HG03457 (cell line): ENCODE measurements around the gene RBBP8NL.

ENCODE experiments used
- ATAC-seq: cut with Tn5 transposase; IDR thresholded peaks from one replicate; pipeline ENCODE4 v1.9.1; 2021; ENCODE audit warnings: moderate number of reproducible peaks; ENCODE audit not compliant: unreplicated experiment

Gene RBBP8NL

DNA sequence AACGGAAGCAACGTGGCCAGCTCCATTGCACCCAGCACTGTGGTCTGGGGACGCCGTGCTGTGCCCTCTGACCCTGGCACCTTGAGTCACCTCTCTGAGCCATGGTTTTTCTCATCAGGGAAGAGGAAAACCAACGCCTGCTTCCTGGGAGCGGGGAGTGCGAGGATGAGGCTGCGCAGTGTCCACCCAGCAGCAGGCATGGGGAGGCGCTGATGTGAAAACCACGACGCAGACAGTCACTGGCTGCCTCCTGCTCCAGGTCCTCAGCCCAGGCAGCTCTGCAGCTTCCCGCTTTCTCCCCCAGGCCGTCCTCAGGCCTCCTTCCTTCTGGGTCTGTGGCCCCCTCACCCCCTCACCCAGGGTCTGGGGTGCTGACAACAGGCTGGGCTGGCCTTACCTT, 34.5 kb upstream of the RBBP8NL start:
- no peak for ATAC-seq

GRCh38 chr20:62461157-62461556, 33.8 kb upstream of the RBBP8NL start:
- ATAC-seq: no peak

DNA sequence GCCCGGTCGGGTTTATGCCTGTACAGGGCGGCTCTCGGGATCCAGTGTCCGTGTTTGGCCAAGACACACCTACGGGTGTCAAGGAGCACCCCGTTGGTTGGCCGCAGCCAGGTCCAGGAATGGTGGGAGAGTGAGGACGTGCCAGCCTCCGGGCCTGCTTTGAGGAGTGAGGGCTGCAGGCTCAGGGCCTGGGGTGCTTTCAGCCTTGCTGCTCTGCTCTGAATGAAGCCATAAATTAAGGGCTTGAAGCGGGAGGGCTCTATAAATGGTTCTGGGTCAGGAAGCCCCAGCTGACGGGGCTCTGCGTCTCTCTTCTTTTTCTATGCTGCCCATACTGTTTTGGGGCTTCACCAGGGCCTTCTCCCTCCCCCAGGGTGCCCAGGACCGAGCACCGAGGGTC, 33.3 kb upstream of the RBBP8NL start:
- ATAC-seq: no peak

DNA sequence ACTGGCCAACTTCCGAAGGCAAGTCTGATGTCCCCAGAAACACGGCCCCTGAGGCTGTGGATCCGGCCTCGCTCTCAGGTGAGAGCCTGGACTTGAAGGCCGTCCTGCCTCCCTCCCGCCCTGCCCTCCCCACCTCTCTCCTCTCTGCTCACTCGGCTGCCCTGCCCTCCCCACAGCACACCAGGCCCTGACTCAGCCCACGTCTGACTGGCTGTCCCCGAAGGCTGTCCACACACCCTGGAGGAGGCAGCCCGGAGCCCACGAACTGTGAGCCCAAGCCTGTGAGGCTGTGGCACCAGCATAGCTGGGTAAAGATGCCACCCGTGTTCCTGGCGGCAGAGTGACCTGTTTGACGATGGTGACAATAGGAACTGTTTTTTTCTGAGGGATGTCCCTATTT, 32.1 kb upstream of the RBBP8NL start:
- no peak for ATAC-seq

DNA sequence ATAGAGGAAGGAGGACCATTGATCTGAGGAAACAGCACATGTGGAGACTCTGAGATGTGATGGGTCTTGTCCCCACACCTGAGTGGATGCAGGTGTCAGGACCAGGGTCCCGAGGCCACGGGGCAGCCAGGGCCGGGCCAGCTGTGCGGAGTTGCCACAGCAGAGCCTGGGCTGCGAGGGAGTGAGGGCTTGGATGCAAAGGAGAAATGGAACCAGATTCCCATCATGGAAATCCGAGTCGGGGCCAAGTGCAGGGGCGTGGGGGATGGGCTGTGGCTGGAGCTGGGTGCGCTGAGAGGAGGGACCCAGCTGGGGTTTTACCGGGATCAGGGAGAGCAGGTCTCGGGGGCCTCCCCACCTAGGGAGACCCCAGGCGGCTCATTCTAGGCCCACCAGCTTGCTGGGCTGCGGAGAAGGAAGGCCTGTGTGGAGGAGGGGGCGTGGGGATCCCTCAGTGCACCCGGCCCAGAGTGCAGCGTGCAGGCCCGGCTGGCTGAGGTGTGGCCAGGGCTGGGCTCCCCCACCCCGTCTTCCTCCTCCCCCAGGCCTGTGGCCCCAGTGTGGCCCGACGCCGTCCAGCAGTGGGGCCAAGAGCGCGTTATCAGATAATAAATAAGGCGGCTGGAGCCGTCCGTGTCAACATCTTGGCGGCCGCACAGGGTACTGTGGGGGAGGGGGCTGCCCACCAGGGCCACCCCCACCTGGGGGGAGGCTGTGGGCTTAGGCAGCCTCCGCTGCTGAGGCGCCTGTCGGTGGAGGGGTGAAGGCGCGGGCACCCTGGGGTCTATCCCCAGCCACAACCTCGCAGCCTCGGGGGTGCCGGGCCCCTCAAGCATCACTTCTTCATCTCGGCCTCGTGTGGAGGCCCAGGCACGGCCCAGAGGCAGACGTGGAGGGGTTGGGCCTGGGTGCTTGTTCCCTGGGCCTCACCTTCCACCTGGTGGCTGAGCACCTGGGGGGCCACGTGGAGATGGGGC, 31.2 kb upstream of the RBBP8NL start:
- ATAC-seq: no peak

- ATAC-seq: no peak
These were observed 30.5 kb upstream of the RBBP8NL start for GRCh38 chr20:62457831-62458230.

DNA sequence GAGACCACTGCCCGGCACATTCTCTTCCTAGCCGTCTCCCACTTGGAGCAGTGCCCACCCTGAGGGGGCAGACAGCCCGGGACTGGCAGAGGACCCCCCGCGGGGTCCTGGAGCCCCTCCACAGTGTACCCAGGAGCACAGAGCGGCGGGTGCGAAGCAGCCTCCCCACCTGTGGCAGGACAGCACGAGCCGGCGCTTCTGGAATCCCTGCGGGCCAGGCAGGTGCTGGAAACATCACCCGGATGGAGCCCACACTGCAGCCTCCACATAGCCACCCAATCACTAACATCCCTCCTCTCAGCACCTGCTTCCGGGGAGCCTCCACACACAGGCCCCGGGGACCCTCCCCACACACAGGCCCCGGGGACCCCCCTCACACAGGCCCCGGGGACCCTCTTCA, 29.8 kb upstream of the RBBP8NL start:
- ATAC-seq: no peak

DNA sequence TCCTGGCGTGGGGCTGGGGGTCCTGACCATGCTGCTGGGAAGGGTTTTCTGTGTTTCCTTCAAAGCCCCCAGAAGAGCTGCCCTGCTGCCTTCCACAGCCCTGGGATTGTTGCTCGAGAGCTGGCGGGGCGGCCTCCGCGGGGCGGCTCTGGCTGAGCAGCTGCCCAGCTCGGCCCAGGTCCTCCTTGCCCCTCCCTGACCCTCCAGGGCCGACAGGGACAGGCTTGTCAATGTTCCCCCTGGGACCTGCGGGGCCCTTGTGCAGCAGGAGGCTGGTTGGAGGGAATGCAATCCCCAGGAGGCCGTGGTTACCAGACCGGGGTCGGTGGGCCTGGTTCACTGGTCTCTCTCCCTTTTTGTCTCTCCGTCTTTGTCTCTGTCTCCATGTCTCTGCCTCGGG, 28.6 kb upstream of the RBBP8NL start:
- ATAC-seq: no peak

DNA sequence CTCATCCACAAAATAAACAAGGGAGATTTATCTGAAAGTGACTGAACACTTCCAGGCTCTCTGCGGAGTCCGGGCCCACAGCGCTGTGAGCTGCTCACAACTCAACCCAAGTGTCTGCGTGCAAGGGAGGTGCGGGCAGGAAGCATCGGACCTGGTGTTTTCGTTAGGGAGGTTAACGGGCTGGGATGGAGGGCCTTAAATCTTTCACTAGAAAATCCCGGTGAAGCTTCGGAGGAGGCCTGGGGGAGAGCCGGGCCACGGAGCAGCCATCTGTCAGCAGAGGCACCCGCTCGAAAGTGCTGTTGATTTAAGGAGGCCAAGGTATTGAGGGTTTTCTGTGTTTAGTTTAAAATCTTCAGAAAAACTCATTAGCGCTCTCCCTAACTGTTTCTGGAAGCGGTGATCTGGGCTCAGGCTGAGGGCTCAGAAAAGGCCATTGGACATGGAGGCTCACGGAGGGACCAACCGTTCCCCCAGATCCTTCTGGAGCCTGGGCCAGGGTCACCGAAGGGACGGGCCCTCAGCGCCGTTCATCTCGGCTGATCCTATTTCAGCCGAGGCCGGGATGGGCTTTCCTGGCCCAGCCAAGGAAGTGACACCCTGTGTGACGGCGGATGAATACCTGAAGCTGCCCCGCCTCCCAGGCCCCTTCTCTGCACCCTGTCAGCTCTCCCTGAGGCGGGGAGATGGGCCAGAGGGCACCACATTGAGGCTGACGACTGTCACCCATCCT, 27.7 kb upstream of the RBBP8NL start:
- no peak for ATAC-seq

GRCh38 chr20:62453186-62453808, 26.0 kb upstream of the RBBP8NL start:
- no peak for ATAC-seq

GRCh38 chr20:62452475-62453095, 25.2 kb upstream of the RBBP8NL start:
- no peak for ATAC-seq

DNA sequence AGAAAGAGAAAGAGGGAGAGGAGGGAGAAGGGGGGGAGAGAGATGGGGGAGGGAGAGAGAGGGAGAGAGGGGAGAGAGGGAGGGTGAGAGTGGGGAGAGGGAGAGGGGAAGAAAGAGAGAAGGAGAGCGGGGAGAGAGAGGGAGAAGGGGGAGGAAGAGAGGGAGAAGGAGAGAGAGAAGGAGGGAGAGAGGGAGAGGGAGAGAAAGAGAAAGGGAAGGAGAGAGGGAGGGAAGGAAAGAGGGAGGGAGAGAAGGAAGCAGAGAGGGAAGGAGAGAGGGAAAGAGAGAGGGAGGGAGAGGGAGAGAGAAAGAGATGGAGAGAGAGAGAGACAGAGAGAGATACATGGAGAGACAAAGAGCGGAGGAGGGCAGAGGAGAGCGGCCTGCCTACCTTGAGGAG, 24.6 kb upstream of the RBBP8NL start:
- no peak for ATAC-seq

DNA sequence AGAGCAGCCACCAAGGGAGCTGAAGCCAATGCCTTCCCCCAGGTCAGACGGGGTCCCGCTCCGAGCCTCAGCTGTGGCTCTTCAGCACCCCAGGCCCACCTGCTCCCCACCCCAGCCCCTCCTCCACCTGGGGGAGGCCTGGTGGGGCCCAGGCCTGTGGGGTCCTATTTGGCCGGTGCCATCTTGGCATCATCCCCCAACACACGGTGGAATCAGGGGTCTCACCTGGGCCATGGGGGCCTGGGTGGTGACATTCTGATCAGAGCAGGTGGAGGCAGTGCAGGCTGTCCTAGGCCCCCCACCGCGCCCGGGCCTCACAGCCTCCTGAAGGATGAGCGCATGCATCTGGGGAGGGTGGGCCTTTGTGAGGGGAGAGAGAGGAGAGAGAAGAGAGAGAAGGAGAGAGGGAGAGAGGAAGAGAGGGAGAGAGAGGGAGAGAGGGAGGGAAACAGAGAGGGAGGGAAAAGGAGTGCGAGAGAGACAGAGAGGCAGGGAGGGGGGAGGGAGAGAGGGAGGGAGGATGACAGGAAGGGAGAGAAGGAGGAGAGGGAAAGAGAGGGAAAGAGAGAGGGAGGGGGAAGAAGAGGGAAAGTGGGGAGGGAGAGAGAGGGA, 23.9 kb upstream of the RBBP8NL start:
- ATAC-seq: no peak

DNA sequence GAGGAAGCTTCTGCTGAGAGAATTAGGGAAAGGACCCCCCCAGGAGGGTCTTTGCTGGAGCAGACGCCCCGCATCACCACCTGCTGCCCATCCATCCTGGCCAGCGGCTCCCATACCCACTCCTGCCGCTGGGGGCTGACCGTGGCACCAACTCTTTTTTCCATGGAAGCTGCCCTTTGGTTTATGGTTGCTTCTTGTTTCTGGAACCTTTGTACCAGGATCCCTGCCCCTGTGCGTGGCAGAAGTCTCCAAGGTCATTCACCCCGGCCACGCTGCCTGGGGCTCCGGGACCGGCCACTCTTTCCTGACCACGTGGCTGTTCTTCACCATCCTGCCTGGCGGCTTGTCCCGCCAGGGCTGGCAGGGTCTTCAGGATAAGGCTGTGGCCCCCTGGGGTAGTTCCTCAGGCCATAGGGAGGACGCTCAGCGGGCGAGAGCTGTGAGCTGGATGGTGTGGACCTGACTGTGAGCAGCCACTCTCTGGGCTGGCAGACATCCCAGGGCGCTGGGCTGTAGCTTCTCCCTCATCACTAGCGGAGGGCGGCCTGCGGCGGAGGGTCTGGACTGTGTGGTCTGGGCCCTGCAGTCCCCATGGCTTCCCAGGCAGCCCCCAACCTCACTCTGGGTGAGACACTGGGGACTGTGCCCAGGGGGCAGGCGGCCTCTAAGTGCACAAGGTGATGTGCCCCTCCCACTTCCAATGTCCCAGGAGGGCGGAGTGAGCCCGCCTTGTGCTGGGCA, 22.8 kb upstream of the RBBP8NL start:
- no peak for ATAC-seq

DNA sequence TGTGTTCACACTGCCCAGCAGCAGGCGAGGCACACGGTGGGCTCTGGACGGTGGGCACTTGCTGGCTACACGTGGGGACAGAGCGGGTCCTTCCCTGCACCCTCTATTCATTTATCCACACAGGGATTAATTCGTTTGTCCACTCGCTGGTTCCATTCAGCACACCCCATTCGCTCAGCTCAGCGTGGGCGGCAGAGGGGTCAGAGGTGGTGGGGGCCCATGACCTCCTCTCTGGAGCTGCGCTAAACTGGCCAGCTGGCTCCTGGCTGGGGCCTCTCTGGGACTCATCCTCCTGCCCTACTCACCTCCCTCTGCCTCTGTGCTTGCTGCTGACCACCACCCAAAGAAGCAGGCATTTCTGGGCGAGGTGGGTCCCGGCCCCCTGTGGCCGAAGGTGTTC, 21.4 kb upstream of the RBBP8NL start:
- no peak for ATAC-seq

DNA sequence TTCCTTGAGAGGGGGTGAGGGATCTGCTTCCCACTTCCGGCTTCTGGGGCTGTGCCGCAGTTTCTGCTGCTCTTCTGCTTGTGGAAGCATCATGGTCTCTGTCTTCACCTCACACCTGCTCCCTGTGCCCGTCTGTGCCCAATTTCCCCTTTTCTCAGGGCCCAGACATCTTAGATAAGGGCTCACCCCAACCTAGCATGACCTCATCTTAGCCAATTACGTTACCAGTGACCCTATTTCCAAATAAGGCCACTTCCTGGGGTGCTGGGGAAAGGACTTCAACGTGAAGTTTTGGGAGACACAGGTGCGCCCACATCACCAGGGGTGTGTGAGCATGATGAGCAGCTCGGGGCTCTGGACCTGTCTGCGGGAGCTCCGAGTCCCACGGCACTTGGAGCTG, 20.7 kb upstream of the RBBP8NL start:
- no peak for ATAC-seq

DNA sequence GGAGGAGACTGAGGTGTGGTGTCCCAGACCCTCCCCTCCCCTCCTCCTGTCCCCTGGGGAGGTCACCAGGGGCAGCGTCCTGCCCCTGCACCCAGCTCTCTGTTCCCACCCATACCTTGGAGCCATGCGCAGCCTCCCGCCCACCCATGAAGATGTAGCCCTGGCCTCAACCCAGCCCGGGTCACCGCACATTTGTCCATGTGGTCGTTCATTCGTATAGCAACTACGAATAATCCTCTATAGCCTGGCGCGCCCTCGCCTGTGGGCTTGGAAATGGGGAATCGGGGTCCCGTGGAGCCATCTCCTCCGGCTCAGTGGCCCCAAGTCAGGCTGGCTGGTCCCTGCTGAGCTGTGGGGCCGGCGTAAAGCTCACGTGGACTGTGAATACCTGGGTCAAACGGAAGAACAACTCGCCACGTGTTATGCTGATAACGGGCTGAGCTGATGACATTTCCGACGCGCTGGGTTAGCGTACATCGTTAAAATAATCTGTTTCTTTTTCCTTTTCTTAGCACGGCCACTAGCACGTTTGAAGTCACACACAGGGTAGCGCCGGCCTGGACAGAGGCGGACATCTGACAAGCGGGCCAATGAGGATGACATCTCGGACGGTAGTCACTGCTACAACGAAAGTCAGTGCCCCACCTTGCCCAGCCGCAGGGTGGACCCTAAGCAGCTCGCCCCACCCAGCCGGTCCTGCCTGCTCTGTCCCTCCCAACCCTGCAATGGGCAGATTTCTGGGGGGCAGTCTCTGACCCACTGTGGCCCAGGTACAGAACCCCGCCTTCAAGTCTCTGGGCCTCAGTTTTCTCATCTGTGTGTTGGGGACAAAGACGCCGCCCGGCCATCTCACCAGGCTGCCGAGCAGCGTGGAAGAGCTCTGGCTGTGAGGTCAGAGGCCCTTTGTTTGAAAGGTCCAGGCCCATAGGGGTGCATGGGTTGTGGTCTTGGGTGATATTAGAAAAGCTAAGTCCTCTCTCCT, 19.8 kb upstream of the RBBP8NL start:
- no peak for ATAC-seq

DNA sequence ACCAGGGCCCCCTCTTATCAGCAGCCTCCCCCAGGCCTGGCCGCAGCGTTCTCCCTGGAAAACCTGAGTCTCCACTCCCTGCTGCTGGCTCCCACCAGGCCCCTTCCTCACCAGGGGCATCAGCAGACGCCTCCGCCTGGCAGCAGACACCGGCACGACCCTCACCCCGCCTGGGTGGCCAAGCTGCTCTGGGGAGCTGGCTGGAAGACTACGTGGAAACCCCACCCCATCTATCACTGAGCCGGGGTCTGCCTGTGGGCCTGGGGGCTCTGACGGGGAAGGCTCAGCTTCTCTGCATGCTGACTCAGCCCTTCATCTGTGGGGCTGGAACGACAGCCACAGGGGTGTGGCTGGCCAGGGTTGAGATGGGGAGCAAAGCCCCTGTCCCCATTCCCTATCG, 19.1 kb upstream of the RBBP8NL start:
- no peak for ATAC-seq
